Trophoblast cell (in vitro differentiated cells and primary cell): ENCODE measurements around the gene PDE4B.
A peak's percentile ranks its signal among the peaks of the same experiment; 100 is the strongest.

ENCODE experiments used
- DNase-seq, 2 donors: peaks; one replicate each; pipeline ENCODE4 v3.0.0-alpha.2; 2016
- H2AFZ ChIP-seq: 2 replicates; pipeline ENCODE4 v1.6.1; 2013; ENCODE audit warnings: low read length, moderate library complexity, mild to moderate bottlenecking; ENCODE audit not compliant: insufficient read depth, poor library complexity
- H2AK5ac ChIP-seq: 2 replicates; pipeline ENCODE4 v1.6.1; 2013; ENCODE audit warnings: mild to moderate bottlenecking, low read length
- H2BK120ac ChIP-seq: 2 replicates; pipeline ENCODE4 v1.6.1; 2013; ENCODE audit warnings: low read length, mild to moderate bottlenecking, moderate library complexity; ENCODE audit not compliant: insufficient read depth, poor library complexity
- H2BK12ac ChIP-seq: 2 replicates; pipeline ENCODE4 v1.6.1; 2013; ENCODE audit warnings: mild to moderate bottlenecking, low read length, moderate library complexity
- H2BK5ac ChIP-seq: 2 replicates; pipeline ENCODE4 v1.6.1; 2013; ENCODE audit warnings: low read length, low read depth, moderate library complexity, mild to moderate bottlenecking; ENCODE audit not compliant: poor library complexity
- H3K14ac ChIP-seq: 2 replicates; pipeline ENCODE4 v1.6.1; 2013; ENCODE audit warnings: mild to moderate bottlenecking, low read length
- H3K18ac ChIP-seq: 2 replicates; pipeline ENCODE4 v1.6.1; 2013; ENCODE audit warnings: mild to moderate bottlenecking, low read length
- H3K23ac ChIP-seq: 2 replicates; pipeline ENCODE4 v1.6.1; 2013; ENCODE audit warnings: low read length
- H3K27ac ChIP-seq: 2 replicates; pipeline ENCODE4 v1.5.1; 2013; ENCODE audit warnings: low read depth, mild to moderate bottlenecking, inconsistent platforms, low read length, moderate library complexity
- H3K27me3 ChIP-seq: 2 replicates; pipeline ENCODE4 v1.6.1; 2013; ENCODE audit warnings: inconsistent platforms, mild to moderate bottlenecking, low read length, moderate library complexity; ENCODE audit not compliant: insufficient read depth
- H3K36me3 ChIP-seq, 2 experiments: 1 replicate in 1 of 2; 2 replicates in 1 of 2; pipeline ENCODE4 v1.6.1; 2013; ENCODE audit warnings: low read length in 2 of 2, mild to moderate bottlenecking in 2 of 2, moderate library complexity in 1 of 2; ENCODE audit not compliant: insufficient read depth in 2 of 2, control insufficient read depth in 1 of 2
- H3K4ac ChIP-seq: 2 replicates; pipeline ENCODE4 v1.6.1; 2013; ENCODE audit warnings: low read depth, mild to moderate bottlenecking, low read length, moderate library complexity
- H3K4me1 ChIP-seq, 2 experiments: 1 replicate in 1 of 2; 2 replicates in 1 of 2; pipeline ENCODE4 v1.6.1; 2013; ENCODE audit warnings: low read length in 2 of 2, mild to moderate bottlenecking in 2 of 2, moderate library complexity in 1 of 2; ENCODE audit not compliant: insufficient read depth in 2 of 2, control insufficient read depth in 1 of 2
- H3K4me2 ChIP-seq: 2 replicates; pipeline ENCODE4 v1.6.1; 2013; ENCODE audit warnings: inconsistent platforms, mild to moderate bottlenecking, low read length, moderate library complexity
- H3K4me3 ChIP-seq: 2 replicates; pipeline ENCODE4 v1.5.1; 2013; ENCODE audit warnings: mild to moderate bottlenecking, low read depth, low read length, inconsistent platforms
- H3K79me1 ChIP-seq: one replicate; pipeline ENCODE4 v1.6.1; 2013; ENCODE audit warnings: low read length
- H3K79me2 ChIP-seq: 2 replicates; pipeline ENCODE4 v1.6.1; 2013; ENCODE audit warnings: low read length, mild to moderate bottlenecking; ENCODE audit not compliant: control insufficient read depth, insufficient read depth, poor library complexity
- H3K9ac ChIP-seq: 2 replicates; pipeline ENCODE4 v1.6.1; 2013; ENCODE audit warnings: mild to moderate bottlenecking, low read length
- H3K9me3 ChIP-seq: 2 replicates; pipeline ENCODE4 v1.6.1; 2013; ENCODE audit warnings: low read depth, mild to moderate bottlenecking, control low read depth, inconsistent platforms, low read length; ENCODE audit not compliant: insufficient read depth
- H4K12ac ChIP-seq: 2 replicates; pipeline ENCODE4 v1.6.1; 2013; ENCODE audit warnings: low read depth, mild to moderate bottlenecking, low read length, moderate library complexity
- H4K8ac ChIP-seq: 2 replicates; pipeline ENCODE4 v1.6.1; 2013; ENCODE audit warnings: low read depth, mild to moderate bottlenecking, low read length, moderate library complexity
- H4K91ac ChIP-seq: one replicate; pipeline ENCODE4 v1.6.1; 2013; ENCODE audit warnings: low read depth, mild to moderate bottlenecking, low read length, moderate library complexity
- WGBS: extraction: QIAGEN DNeasy Blood & Tissue Kit; methylation state at CpG from one replicate; pipeline ENCODE4 v1.1.7; 2013; ENCODE audit warnings: missing lambda C conversion rate; ENCODE audit not compliant: insufficient read length, insufficient coverage; ENCODE audit errors: extremely low coverage; 5-methylcytosine and 5-hydroxymethylcytosine counted together

Gene PDE4B

DNA sequence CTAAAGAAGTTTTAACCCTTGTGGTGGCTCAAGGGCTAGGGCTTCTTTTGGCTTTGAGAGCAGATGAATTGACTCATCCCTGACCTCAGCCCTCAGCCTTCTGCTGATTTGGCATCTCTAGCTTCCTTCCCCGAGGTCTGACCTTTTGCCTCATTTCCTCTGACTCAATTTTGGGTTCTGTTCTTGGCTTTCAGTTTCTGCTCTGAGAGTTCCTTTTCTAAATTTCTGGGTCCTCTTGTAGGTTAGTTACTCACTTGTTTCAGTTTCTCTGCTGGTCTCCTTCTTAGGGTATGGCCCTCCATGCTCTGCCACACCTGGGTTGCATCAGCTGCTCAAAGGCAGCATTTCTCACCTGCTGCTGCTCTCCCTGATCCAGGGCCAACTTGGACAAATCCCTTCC lies 19.4 kb downstream of the PDE4B start:
- Histone ChIP-seq H3K23ac (no peak overlapping the region), H3K27me3 (no peaks in the 10 kb centered on the region), H3K4me3 (no peak overlapping the region), H2BK5ac (no peak overlapping the region), H4K12ac (no peak overlapping the region), H2AFZ (no peak overlapping the region), H4K8ac (no peak overlapping the region), H3K79me1 (no peaks in the 10 kb centered on the region), H3K79me2 (no peaks in the 10 kb centered on the region), H3K36me3 (no peaks in the 10 kb centered on the region), H3K4me2 (no peak overlapping the region), H4K91ac (no peak overlapping the region), H3K4me1 (peaks cover 0 to 4% of the 10 kb centered on the region in 2 experiments), H3K18ac (no peak overlapping the region), H3K14ac (no peak overlapping the region), H2BK120ac (no peak overlapping the region), H3K4ac (no peak overlapping the region), H3K9ac (no peak overlapping the region), H2BK12ac (no peak overlapping the region), H2AK5ac (no peak overlapping the region), H3K9me3 (no peaks in the 10 kb centered on the region), H3K27ac (no peak overlapping the region)
- WGBS = no CpG with 5 or more reads among the region's 1 CpG
- peak; percentile 33 to 51 for DNase-seq

DNA sequence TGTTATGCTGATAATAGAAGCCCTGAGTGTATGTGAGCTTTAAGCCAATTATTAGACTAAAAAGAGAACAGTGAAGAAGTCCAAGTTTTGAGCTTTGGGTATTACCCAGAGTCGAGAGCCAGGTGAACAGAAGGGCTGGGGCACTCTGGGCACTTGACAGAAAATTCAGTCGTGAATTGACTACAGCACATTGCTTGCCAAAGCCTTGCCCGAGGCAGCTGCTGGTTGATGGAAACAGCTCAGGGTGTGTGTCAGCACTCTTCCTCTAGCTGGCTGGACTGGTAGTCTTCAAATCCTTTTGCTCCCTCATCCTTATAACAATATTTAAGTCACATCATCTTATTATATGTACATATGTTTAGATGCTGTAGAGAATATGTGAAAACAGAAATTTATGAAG lies 21.3 kb downstream of the PDE4B start:
- H3K14ac ChIP-seq = no peak overlapping the region
- no peak overlapping the region for H4K8ac ChIP-seq
- H3K27me3 ChIP-seq = no peaks in the 10 kb centered on the region
- H3K36me3 ChIP-seq = no peaks in the 10 kb centered on the region
- no peaks in the 10 kb centered on the region for H3K9me3 ChIP-seq
- no peak overlapping the region for H4K12ac ChIP-seq
- H3K27ac ChIP-seq = no peak overlapping the region
- no peaks in the 10 kb centered on the region for H3K79me2 ChIP-seq
- H3K4me2 ChIP-seq = no peak overlapping the region
- H2AFZ ChIP-seq = no peak overlapping the region
- no peaks in the 10 kb centered on the region for H3K79me1 ChIP-seq
- H3K23ac ChIP-seq = no peak overlapping the region
- peaks cover 0 to 4% of the 10 kb centered on the region in 2 experiments for H3K4me1 ChIP-seq
- no peak overlapping the region for H3K9ac ChIP-seq
- no peak overlapping the region for H2AK5ac ChIP-seq
- H3K4ac ChIP-seq = no peak overlapping the region
- no peak overlapping the region for H2BK12ac ChIP-seq
- no peak overlapping the region for H3K4me3 ChIP-seq
- no peak overlapping the region for H2BK120ac ChIP-seq
- H3K18ac ChIP-seq = no peak overlapping the region
- DNase-seq = peak; percentile 26 to 44
- H4K91ac ChIP-seq = no peak overlapping the region
- no peak overlapping the region for H2BK5ac ChIP-seq
- no CpG with 5 or more reads among the region's 3 CpGs for WGBS

DNA sequence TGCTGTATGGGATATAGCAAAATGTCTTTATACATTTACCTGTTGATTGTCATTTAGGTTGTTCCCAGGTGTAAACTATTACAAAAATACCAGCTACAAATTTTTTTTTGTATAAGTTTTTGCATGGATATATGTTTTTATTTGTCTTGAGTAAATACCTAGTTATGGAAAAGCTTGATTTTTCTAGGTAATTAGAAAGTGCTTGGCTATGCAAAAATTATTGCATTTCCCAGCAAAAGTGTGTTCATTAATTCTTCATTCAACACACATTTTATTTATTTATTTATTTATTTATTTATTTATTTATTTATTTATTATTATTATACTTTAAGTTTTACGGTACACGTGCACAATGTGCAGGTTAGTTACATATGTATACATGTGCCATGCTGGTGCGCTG lies 22.1 kb downstream of the PDE4B start:
- Histone ChIP-seq H4K8ac (no peak overlapping the region), H2AK5ac (no peak overlapping the region), H3K18ac (no peak overlapping the region), H3K23ac (no peak overlapping the region), H4K12ac (no peak overlapping the region), H3K4me1 (peaks cover 0 to 4% of the 10 kb centered on the region in 2 experiments), H3K14ac (no peak overlapping the region), H3K4ac (no peak overlapping the region), H2BK12ac (no peak overlapping the region), H3K27ac (no peak overlapping the region), H2BK120ac (no peak overlapping the region), H3K9me3 (no peaks in the 10 kb centered on the region), H3K4me2 (no peak overlapping the region), H2BK5ac (no peak overlapping the region), H3K79me1 (no peaks in the 10 kb centered on the region), H3K27me3 (no peaks in the 10 kb centered on the region), H3K79me2 (no peaks in the 10 kb centered on the region), H3K36me3 (no peaks in the 10 kb centered on the region), H4K91ac (no peak overlapping the region), H3K9ac (no peak overlapping the region), H3K4me3 (no peak overlapping the region), H2AFZ (no peak overlapping the region)
- DNase-seq = no peak
- no CpG with 5 or more reads among the region's 3 CpGs for WGBS

DNA sequence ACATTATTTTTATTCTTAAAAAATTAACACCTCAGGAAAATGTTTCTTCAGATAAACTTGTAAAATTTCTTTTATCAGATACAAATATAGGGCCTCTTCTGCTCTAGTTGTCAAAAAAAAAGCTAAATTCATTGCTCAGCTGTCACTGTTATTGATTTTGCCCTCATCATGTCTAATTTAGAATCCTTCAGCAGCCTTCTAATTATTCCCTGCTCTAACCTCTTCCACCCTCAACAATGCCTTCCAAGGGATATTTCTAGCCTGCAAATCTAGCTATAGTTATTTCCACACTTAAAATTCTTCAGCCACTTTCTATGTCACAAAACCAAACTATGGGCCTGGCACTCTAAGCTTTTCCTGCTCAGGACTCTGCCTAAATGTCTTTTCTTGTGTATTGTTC lies 25.2 kb downstream of the PDE4B start:
- no peak overlapping the region for H2AFZ ChIP-seq
- H4K8ac ChIP-seq = no peak overlapping the region
- H3K27me3 ChIP-seq = no peaks in the 10 kb centered on the region
- H3K4me2 ChIP-seq = no peak overlapping the region
- no peak overlapping the region for H3K9ac ChIP-seq
- no peak overlapping the region for H2BK5ac ChIP-seq
- H3K4me1 ChIP-seq = no peaks in the 10 kb centered on the region
- H4K91ac ChIP-seq = no peak overlapping the region
- H3K4me3 ChIP-seq = no peak overlapping the region
- H3K79me1 ChIP-seq = no peaks in the 10 kb centered on the region
- no peak overlapping the region for H3K18ac ChIP-seq
- no peak overlapping the region for H4K12ac ChIP-seq
- H3K14ac ChIP-seq = no peak overlapping the region
- DNase-seq = no peak
- no peaks in the 10 kb centered on the region for H3K36me3 ChIP-seq
- H3K79me2 ChIP-seq = no peaks in the 10 kb centered on the region
- H2BK120ac ChIP-seq = no peak overlapping the region
- no peak overlapping the region for H3K27ac ChIP-seq
- H3K9me3 ChIP-seq = no peaks in the 10 kb centered on the region
- no peak overlapping the region for H3K4ac ChIP-seq
- H3K23ac ChIP-seq = no peak overlapping the region
- H2AK5ac ChIP-seq = no peak overlapping the region
- H2BK12ac ChIP-seq = no peak overlapping the region
